GM10266 (cell line): ENCODE measurements around the gene HERC2.
"Not testable (repeated sequence)": the region's sequence is repeated elsewhere in the genome, so short reads cannot be mapped to it uniquely, and the experiment has no call there.

Experiments
- DNase-seq: peaks from one replicate; pipeline ENCODE4 v3.0.0; 2012; ENCODE audit errors: extremely low spot score
- CTCF ChIP-seq: IDR thresholded peaks from 2 replicates; pipeline ENCODE4 v1.5.1; 2012; ENCODE audit warnings: mild to moderate bottlenecking, low read depth; ENCODE audit not compliant: control insufficient read depth, insufficient read depth; ENCODE audit errors: missing control alignments

HERC2 gene

GRCh38 chr15:28255965-28256364, 66.0 kb downstream of the HERC2 start:
- no peak for TF ChIP-seq CTCF
- DNase-seq, result no peak

DNA sequence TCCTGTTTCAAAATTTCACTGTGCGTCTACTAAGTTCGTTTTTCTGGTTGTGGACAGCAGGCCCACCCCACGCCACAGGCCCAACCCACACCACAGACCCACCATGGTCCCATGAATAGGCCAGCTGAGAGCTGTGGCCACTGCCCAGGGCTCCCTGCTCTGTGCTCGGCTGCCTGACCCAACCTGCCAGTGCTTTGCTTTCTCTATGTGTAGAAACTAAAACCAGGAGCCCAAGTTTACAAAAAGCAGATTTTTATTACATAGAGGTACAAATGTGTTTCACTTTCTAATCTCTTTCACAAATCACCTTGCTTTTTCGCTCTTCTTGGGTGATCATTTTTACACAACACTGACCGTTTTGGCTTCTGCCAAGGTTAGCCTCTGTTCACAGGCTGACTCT, 69.1 kb downstream of the HERC2 start:
- peak; percentile 46 for DNase-seq
- TF ChIP-seq CTCF, result no peak

- no peak for TF ChIP-seq CTCF
- no peak for DNase-seq
Measured at GRCh38 chr15:28246605-28247004, 75.4 kb downstream of the HERC2 start.

GRCh38 chr15:28243901-28244300, 78.1 kb downstream of the HERC2 start:
- no peak for DNase-seq
- TF ChIP-seq CTCF, result no peak

GRCh38 chr15:28243399-28243798, 78.6 kb downstream of the HERC2 start:
- no peak for DNase-seq
- no peak for TF ChIP-seq CTCF

- DNase-seq, result not testable (repeated sequence)
Measured at GRCh38 chr15:28238296-28238695, 83.7 kb downstream of the HERC2 start.

GRCh38 chr15:28231743-28232142, 90.2 kb downstream of the HERC2 start:
- DNase-seq, result not testable (repeated sequence)

DNA sequence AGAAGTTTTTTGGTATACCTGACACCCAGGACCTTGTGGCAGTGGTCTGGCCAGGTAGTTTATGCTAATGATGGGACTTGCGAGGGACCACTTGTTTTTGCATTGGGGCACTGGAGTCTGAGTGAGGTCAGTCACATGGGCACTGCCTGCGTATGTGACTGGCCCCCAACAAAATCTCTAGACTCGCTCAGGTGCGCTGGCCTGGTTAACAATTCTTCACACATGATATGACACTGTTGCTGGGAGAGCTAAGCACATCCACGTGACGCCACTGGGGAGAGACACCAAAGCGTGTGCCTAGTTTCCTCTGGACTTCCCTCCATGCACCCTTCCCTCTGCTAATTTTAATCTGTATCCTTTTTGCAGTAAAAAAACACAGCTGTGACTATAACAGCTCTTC, 90.6 kb downstream of the HERC2 start:
- DNase-seq, result not testable (repeated sequence)

DNA sequence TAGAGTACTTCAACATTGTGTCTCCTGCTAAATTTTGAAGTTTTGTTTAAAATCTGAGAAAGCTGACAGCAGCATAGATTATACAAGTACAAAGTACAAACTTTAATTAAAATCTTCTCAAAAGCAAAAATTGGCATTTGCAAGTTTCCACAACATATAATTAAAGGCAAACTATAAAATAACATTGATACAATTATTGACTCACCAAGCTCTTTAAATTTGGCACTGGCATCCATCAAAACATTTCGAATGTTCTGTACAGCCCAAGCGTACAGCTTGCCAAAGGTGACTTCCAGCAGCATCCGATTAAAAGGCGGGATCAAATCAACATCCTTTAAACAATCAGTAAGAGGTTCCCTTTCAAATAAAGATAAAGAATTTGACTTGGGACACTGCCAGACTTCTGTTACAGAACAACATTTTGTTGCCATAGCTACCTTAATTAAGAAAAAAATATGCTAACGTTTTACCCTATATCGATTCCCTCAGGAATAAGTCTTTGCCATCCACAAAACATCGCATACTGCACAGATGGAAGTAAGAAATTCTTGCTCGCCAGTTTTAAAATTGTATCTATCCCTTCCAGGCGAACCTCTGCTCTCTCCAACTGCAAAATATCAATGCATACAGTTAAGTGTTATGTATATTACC, 92.9 kb downstream of the HERC2 start:
- DNase-seq, result not testable (repeated sequence)

- DNase-seq, result no peak
Measured at GRCh38 chr15:28228096-28228495, 93.9 kb downstream of the HERC2 start.

DNA sequence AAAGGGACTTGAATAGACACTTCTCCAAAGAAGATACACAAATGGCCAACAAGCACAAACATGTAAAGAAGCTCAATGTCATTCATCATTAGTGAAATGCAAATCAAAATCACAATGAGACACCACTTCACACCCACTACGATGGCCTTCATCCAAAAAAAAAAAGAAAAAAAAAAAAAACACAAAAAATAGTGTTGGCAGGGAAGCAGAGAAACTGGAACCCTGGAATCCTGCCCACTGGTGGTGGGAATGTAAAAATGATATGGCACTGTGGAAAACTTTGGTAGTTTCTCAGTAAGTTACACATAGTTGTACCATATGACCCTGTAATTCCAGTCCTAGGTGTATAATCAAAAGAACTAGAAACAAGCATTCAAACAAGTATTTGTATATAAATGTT, 94.7 kb downstream of the HERC2 start:
- not testable (repeated sequence) for DNase-seq

More at GRCh38 chr15:28228096-28228495, 93.9 kb downstream of the HERC2 start:
- no peak for TF ChIP-seq CTCF

GRCh38 chr15:28222612-28223011, 99.4 kb downstream of the HERC2 start:
- DNase-seq, result not testable (repeated sequence)

GRCh38 chr15:28221696-28222095, 100.3 kb downstream of the HERC2 start:
- not testable (repeated sequence) for DNase-seq
